Measurements from ENCODE around the gene LCNL1. TPM values are rescaled to one million over a fixed set of nuclear protein-coding genes. Genes with fewer than 3 reads are reported as not detected.

Gene LCNL1
- total RNA-seq (ENCODE audit: low replicate concordance): 0.15 and 6.1 TPM in 2 replicates

DNA sequence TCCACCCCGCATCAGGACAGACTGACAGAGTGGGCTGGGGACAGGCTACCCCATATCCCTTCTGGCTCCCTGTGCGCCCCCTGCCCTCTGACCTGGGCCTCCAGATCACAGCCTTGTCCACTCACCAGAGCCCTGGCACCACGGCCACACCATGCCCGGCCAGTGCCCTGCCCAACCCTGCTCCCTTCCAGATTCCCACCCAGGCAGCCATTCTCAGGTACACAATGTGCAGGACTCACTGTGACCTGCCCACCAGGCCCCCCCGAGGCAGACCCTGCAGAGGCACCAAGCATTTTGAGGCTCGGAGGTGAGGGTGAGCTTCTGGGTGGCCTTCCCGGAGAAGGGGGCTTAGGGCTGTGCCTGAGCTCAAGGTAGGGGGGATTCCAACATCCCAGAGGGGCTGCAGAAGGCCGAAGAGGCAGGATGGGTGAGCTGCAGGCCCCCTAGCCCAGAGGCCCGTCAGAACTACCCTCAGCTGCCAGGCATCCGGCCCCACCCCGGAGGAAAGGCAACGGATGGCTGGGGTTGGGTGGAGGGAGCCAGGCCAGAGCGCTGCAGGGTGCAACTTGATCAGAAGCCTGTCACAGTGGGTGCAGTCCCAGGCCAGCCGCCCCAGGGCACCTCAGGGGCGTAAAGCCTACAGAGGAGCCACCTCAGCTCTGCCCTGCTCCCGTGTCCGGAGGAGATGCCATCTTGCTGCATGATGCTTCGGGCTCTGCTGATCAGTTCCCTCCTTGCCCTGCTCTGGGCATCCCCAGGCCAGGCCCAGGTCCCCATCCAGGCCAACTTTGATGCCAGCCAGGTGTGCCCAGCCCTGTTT lies at the start of gene LCNL1:
Gene LCNL1, plus strand, starts transcription at position 762 of the 820 bp plus-strand sequence. CDS start 594 bp downstream, outside the sequence.

GRCh38 chr9:136944519-136945332 lies 38.1 kb upstream of the LCNL1 start, which contains the start of the genes C8G and FBXW5:
C8G (plus strand) TSS chr9:136945243; CDS start chr9:136945321, 78 bp downstream.
FBXW5 (minus strand) TSS chr9:136944738; CDS start chr9:136944083, 655 bp downstream.

GRCh38 chr9:136951541-136952320 lies 31.1 kb upstream of the LCNL1 start, which contains the start of gene LCN12:
LCN12 (plus strand) TSS chr9:136952273; CDS start chr9:136952328, 55 bp downstream.

DNA sequence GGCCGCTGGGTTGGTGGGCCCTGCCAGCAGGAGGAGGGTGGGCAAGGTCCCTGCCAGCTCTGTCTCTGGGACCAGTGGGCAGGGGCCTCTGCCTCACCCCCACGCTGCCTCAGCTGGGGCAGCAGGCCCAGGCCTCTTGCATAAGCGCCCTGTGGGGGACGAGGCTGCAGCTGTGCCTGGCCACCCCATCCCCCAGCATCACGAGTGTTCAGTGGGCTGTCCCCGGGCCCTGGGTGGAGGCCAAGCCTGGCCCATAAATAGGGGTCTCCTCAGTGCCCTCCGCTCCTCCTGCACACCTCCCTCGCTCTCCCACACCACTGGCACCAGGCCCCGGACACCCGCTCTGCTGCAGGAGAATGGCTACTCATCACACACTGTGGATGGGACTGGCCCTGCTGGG lies 5.6 kb upstream of the LCNL1 start, which contains the start of gene PTGDS:
Gene PTGDS, plus strand, starts transcription at position 282 of the 400 bp plus-strand sequence. Its CDS starts 75 bp downstream, at position 357.

DNA sequence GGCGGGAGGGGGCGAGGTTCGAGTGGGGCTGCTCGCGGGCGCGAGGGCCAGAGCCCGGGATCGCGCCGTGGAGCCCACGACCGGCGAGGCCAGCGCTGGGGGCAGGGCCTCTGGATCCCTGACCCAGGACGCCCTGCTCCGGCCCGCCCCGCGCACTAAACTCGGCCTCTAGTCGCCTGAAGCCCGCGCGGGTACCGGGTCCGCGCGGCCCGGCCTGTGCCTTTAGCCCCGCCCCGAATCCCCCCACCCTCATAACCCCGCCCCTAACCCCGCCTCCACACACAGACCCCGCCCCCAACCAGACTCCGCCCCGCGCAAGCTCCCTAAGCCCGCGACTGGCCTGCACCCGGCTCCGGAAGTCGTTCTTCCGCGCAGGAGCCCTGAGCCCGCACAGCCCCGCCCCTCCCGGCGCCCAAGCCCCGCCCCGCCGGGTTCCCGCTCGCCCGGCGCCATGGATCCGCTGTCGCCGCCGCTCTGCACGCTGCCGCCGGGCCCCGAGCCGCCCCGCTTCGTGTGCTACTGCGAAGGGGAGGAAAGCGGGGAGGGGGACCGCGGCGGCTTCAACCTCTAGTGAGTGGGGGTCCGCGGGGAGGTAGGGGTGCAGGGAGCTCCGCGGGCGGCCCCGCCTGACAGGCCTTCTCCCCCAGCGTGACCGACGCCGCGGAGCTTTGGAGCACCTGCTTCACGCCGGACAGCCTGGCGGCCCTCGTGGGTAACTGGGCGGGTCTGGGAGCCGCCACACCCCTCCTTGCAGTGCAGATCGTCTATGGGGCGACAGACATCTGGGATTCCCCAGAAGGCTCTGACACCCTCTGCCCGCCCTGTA lies 9.4 kb downstream of the LCNL1 start, which contains the start of gene PAXX:
Gene PAXX, plus strand, starts transcription at position 430 of the 826 bp plus-strand sequence. Its CDS starts 22 bp downstream, at position 452.

GRCh38 chr9:136996361-136997292 lies 13.8 kb downstream of the LCNL1 start, which contains the start of gene CLIC3:
CLIC3 (minus strand) TSS chr9:136996568; CDS start chr9:136996543, 25 bp downstream.

GRCh38 chr9:137027369-137028262 lies 44.8 kb downstream of the LCNL1 start, which contains the start of gene ABCA2:
ABCA2 (minus strand) TSS chr9:137028237; CDS start chr9:137028140, 97 bp downstream.

DNA sequence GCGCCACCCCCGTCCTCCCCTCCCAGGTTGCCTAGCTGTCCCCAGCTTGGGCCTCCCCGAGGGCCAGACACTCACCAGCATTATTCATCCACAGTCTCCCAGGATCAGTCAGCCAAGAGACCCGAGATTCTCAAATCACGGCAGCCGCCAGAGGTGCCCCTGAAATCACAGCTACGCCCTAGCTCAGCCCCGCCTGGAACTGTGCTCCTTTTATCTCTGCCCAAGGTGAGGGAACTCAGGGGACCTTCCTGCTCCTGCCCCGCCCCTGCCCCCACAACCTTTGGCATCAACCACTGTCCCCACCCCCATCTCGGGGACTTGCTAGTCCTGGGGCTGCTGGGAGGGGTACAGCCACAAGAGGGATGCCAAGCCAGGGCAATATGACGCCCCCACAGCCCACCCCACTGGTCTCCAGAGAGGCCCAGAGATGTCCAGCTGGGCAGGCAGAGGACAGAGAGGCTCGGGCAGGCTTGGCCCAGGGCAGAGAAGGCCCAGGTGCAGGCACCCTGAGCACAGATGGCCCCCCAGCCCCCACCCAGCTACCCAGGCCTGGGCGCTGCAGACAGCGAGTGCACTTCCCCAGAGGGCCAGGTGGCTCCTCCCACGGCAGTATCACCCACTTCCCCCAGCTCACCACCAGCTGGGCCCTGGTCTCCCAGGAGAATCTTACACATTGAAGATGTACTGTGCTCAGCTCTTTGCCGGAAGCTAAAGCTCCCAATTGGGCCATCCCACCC lies 49.3 kb downstream of the LCNL1 start, which contains the start of gene FUT7:
Gene FUT7, minus strand, starts transcription at position 185 of the 737 bp plus-strand sequence. Its CDS starts 97 bp downstream, at position 88.

Other genes starting within 250 kb of the LCNL1 start
- not detected in 2 replicates for gene LCN10, start 240.1 kb upstream of the LCNL1 start, total RNA-seq (ENCODE audit: low replicate concordance)
- gene LCN6, start 234.5 kb upstream of the LCNL1 start, total RNA-seq (ENCODE audit: low replicate concordance): not detected in 2 replicates
- gene LCN8, start 224.8 kb upstream of the LCNL1 start, total RNA-seq (ENCODE audit: low replicate concordance): not detected in 2 replicates
- not detected in 2 replicates for gene LCN15, start 218.5 kb upstream of the LCNL1 start, total RNA-seq (ENCODE audit: low replicate concordance)
- gene TMEM141, start 191.6 kb upstream of the LCNL1 start, total RNA-seq (ENCODE audit: low replicate concordance): 36.9 and 88.0 TPM in 2 replicates
- gene CCDC183, start 186.7 kb upstream of the LCNL1 start, total RNA-seq (ENCODE audit: low replicate concordance): 0.30 and 2.2 TPM in 2 replicates
- 45.7 and 60.1 TPM in 2 replicates for gene RABL6, start 175.0 kb upstream of the LCNL1 start, total RNA-seq (ENCODE audit: low replicate concordance)
- 0.90 and 1.6 TPM in 2 replicates for gene AJM1, start 140.5 kb upstream of the LCNL1 start, total RNA-seq (ENCODE audit: low replicate concordance)
- gene PHPT1, start 133.6 kb upstream of the LCNL1 start, total RNA-seq (ENCODE audit: low replicate concordance): 229 and 269 TPM in 2 replicates
- 0.59 and 0.75 TPM in 2 replicates for gene MAMDC4, start 130.6 kb upstream of the LCNL1 start, total RNA-seq (ENCODE audit: low replicate concordance)
- gene EDF1, start 116.7 kb upstream of the LCNL1 start, total RNA-seq (ENCODE audit: low replicate concordance): 483 and 575 TPM in 2 replicates
- gene TRAF2, start 96.5 kb upstream of the LCNL1 start, total RNA-seq (ENCODE audit: low replicate concordance): 6.7 and 9.3 TPM in 2 replicates
- 139 and 223 TPM in 2 replicates for gene FBXW5, start 38.3 kb upstream of the LCNL1 start, total RNA-seq (ENCODE audit: low replicate concordance)
- not detected in 2 replicates for gene C8G, start 37.8 kb upstream of the LCNL1 start, total RNA-seq (ENCODE audit: low replicate concordance)
- gene LCN12, start 30.7 kb upstream of the LCNL1 start, total RNA-seq (ENCODE audit: low replicate concordance): not detected in 2 replicates
- gene PTGDS, start 5.5 kb upstream of the LCNL1 start, total RNA-seq (ENCODE audit: low replicate concordance): 1.1 and 33.0 TPM in 2 replicates
- gene PAXX, start 9.4 kb downstream of the LCNL1 start, total RNA-seq (ENCODE audit: low replicate concordance): 4.6 and 11.6 TPM in 2 replicates
- 1.3 and 4.6 TPM in 2 replicates for gene CLIC3, start 13.6 kb downstream of the LCNL1 start, total RNA-seq (ENCODE audit: low replicate concordance)
- gene ABCA2, start 45.2 kb downstream of the LCNL1 start, total RNA-seq (ENCODE audit: low replicate concordance): 13.4 and 39.3 TPM in 2 replicates
- gene FUT7, start 49.1 kb downstream of the LCNL1 start, total RNA-seq (ENCODE audit: low replicate concordance): not detected in 2 replicates
- gene NPDC1, start 63.2 kb downstream of the LCNL1 start, total RNA-seq (ENCODE audit: low replicate concordance): 9.5 and 11.6 TPM in 2 replicates
- gene ENTPD2, start 71.1 kb downstream of the LCNL1 start, total RNA-seq (ENCODE audit: low replicate concordance): not detected in 2 replicates
- under 0.01 and 2.2 TPM in 2 replicates for gene SAPCD2, start 87.6 kb downstream of the LCNL1 start, total RNA-seq (ENCODE audit: low replicate concordance)
- 12.3 and 12.9 TPM in 2 replicates for gene UAP1L1, start 94.5 kb downstream of the LCNL1 start, total RNA-seq (ENCODE audit: low replicate concordance)
- 69.0 and 76.6 TPM in 2 replicates for gene MAN1B1, start 104.0 kb downstream of the LCNL1 start, total RNA-seq (ENCODE audit: low replicate concordance)
- gene DPP7, start 131.7 kb downstream of the LCNL1 start, total RNA-seq (ENCODE audit: low replicate concordance): 93.0 and 99.2 TPM in 2 replicates
- under 0.01 TPM in 1 of 2 replicates, not detected in the other for gene GRIN1, start 156.2 kb downstream of the LCNL1 start, total RNA-seq (ENCODE audit: low replicate concordance)
- gene LRRC26, start 187.1 kb downstream of the LCNL1 start, total RNA-seq (ENCODE audit: low replicate concordance): not detected in 2 replicates
- not detected in 2 replicates for gene TMEM210, start 189.1 kb downstream of the LCNL1 start, total RNA-seq (ENCODE audit: low replicate concordance)
- 20.3 and 24.0 TPM in 2 replicates for gene ANAPC2, start 205.6 kb downstream of the LCNL1 start, total RNA-seq (ENCODE audit: low replicate concordance)
- gene SSNA1, start 205.7 kb downstream of the LCNL1 start, total RNA-seq (ENCODE audit: low replicate concordance): 52.3 and 82.1 TPM in 2 replicates
- 1.5 and 4.6 TPM in 2 replicates for gene TPRN, start 217.7 kb downstream of the LCNL1 start, total RNA-seq (ENCODE audit: low replicate concordance)
- 23.2 and 25.3 TPM in 2 replicates for gene TMEM203, start 222.7 kb downstream of the LCNL1 start, total RNA-seq (ENCODE audit: low replicate concordance)
- 1.6 and 3.2 TPM in 2 replicates for gene NDOR1, start 222.7 kb downstream of the LCNL1 start, total RNA-seq (ENCODE audit: low replicate concordance)
- gene RNF208, start 239.2 kb downstream of the LCNL1 start, total RNA-seq (ENCODE audit: low replicate concordance): not detected in 2 replicates
- 0.12 and 0.30 TPM in 2 replicates for gene CYSRT1, start 242.2 kb downstream of the LCNL1 start, total RNA-seq (ENCODE audit: low replicate concordance)
- gene RNF224, start 244.5 kb downstream of the LCNL1 start, total RNA-seq (ENCODE audit: low replicate concordance): under 0.01 TPM in 1 of 2 replicates, not detected in the other
- not detected in 2 replicates for gene SLC34A3, start 247.9 kb downstream of the LCNL1 start, total RNA-seq (ENCODE audit: low replicate concordance)